Measurements from ENCODE around the gene OR52W1.
"Not testable (repeated sequence)": the region's sequence is repeated elsewhere in the genome, so short reads cannot be mapped to it uniquely, and the experiment has no call there.

Gene OR52W1

DNA sequence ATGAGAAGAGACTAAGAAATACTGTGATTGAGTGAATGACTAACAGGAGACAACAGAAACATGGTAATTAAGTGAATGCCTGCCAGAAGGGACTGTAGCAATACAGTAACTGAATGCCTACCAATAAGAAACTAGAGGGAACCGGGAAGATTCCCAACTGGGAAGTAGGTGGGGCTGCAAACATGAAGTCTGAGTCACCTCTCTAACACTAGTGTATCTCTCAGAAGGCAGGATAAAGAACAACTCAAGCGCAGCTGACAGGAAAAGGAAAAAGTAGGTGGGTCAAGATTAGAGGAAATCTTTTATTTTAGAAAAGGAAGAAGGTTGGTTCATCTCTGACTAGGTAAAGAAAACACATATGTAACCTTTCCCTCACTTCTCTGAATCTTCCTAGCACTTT is 20.3 kb downstream of the OR52W1 start:
- DNase-seq = peak; percentile 88

GRCh38 chr11:6223854-6224253 is 24.8 kb downstream of the OR52W1 start:
- no peak for DNase-seq

- no peak for DNase-seq
Observed at GRCh38 chr11:6224421-6224820, 25.4 kb downstream of the OR52W1 start.

GRCh38 chr11:6225024-6225423 is 26.0 kb downstream of the OR52W1 start:
- no peak for DNase-seq

- DNase-seq = no peak
Observed at GRCh38 chr11:6225896-6226295, 26.9 kb downstream of the OR52W1 start.

DNA sequence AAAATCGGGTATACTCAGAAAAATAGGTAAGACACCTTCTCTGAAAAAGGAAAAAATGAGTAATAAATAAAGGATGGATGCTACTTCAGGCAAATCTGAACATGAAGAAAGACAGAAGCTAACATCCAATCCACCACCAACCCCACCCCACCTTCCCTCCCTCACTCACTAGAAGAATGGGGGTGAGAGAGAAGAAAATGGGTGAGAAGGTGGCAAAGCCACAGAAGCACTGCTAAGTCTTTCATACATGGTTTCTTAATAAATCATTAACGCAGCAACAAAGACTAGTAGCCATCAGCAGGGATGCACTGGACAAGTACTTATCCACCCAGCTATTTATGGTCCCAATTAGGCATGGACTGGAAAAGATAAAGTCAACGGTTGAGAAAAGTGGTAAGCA is 29.5 kb downstream of the OR52W1 start:
- no peak for DNase-seq

GRCh38 chr11:6229911-6230310 is 30.9 kb downstream of the OR52W1 start:
- no peak for DNase-seq

DNA sequence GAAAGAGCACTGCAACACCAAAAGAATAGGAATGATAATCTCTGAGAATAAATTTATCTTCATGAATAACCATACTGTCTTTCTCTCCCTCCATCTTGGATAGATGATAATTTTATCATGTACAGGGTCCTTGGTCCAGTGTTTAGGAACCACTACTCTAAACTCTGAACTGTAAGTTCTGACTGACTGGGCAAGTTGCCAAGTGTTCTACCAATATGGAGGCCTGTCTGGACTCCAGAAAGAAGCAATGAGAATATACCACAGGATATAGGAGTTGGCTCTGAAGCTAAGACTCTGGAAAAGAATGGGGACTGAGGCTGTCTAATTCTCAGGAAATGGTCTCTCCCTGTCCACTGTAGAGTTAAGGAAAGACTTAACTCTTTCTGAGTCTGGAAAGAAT is 33.9 kb downstream of the OR52W1 start:
- DNase-seq = no peak

DNA sequence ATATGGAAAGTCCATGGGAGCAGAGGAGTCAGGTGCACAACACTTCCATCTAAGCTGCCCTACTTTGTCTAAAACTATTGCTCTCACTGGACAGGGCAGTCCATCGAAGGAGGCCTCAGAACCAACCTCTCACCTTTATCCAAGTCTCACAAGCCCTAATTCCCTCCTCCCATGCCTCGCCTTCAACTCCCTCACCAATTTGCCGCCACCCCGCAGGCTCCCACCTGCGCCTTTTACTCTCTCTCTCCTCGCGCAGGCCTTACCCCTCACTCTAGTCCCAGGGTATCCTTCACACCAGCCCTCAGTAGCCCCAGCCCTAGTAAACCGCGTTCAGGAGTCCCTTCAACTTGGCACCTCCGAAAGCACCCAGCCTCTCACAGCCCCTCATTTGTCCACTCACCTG is 35.0 kb downstream of the OR52W1 start:
- no peak for DNase-seq

GRCh38 chr11:6234387-6235107 is 35.5 kb downstream of the OR52W1 start, which contains the start of gene FHIP1B:
Gene FHIP1B (minus strand): TSS chr11:6234636. CDS start chr11:6224516, 10,120 bp downstream.
- DNase-seq = peak; percentile 100

GRCh38 chr11:6237266-6237665 is 38.2 kb downstream of the OR52W1 start:
- no peak for DNase-seq

DNA sequence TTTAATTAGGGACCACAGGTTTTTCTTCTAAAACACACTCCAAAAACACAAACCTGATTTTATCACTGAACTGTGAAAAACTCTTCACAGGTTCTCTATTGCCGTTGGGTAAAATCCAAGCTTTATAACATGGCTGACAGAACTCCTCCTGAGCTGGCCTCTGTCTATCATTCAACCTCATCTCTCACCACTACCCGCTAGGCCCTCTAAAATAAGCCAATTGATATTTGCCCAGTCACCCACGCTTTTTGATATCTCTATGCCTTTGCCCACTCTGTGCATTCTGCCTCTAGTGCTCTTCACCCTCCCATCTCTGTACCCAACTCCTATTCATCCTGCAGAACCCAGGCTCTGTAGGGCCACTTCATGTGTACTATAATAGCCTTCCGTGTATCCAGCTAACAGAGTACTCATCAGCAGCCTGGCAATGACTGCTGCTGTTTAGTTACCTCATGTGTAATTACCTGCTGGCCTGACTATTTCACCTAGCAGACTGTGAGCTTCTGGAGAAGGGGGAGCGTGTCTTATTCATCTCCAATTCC is 38.8 kb downstream of the OR52W1 start:
- DNase-seq = no peak

- DNase-seq = no peak
Observed at GRCh38 chr11:6238902-6239301, 39.9 kb downstream of the OR52W1 start, which contains the start of gene CNGA4. Gene CNGA4 (plus strand): TSS chr11:6239089. CDS start chr11:6239207, 118 bp downstream.

DNA sequence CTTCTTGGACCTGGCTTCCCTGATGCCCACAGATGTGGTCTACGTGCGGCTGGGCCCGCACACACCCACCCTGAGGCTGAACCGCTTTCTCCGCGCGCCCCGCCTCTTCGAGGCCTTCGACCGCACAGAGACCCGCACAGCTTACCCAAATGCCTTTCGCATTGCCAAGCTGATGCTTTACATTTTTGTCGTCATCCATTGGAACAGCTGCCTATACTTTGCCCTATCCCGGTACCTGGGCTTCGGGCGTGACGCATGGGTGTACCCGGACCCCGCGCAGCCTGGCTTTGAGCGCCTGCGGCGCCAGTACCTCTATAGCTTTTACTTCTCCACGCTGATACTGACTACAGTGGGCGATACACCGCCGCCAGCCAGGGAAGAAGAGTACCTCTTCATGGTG is 41.1 kb downstream of the OR52W1 start:
- DNase-seq = no peak

GRCh38 chr11:6240781-6241180 is 41.8 kb downstream of the OR52W1 start:
- no peak for DNase-seq

DNA sequence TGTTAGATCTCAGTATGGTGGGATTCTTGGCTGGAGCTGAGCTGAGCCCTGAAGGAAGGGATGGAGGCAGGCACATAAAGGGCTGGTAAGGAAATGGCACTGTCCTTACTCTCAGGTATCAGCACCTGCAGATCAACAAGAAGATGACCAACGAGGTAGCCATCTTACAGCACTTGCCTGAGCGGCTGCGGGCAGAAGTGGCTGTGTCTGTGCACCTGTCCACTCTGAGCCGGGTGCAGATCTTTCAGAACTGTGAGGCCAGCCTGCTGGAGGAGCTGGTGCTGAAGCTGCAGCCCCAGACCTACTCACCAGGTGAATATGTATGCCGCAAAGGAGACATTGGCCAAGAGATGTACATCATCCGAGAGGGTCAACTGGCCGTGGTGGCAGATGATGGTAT is 42.3 kb downstream of the OR52W1 start:
- no peak for DNase-seq

- DNase-seq = no peak
Observed at GRCh38 chr11:6245536-6245935, 46.5 kb downstream of the OR52W1 start.

DNA sequence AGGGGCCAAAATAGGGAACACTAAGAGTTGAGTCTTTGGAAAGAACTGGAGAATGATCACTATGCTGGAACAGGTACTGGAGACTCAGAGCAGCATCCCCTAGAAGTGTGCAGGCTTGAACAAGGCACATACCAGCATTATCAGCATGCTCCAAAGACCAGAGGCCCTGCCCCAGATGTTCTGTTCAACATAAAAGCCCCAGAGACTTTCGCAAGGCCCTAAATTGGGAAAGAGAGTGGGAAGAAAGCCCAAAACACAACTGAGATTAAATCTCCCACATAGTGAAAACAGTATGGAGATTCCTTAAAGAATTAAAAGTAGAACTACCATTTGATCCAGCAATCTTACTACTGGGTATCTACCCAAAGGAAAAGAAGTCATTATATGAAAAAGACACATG is 49.2 kb downstream of the OR52W1 start:
- no peak for DNase-seq

DNA sequence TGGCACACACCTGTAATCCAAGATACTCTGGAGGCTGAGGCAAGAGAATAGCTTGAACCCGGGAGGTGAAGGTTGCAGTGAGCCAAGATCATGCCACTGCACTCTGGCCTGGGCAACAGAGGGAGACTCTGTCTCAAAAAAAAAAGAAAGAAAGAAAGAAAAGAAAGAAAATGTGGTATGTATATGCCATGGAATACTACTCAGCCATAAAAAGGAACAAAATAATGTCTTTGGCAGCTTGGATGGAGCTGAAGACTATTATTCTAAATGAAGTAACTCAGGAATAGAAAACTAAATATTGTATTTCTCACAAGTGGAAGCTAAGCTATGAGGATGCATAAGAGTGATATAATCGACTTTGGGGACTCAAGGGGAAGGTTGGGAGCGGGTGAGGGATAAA is 49.9 kb downstream of the OR52W1 start:
- DNase-seq = not testable (repeated sequence)

All from kidney glomerular epithelial cell (primary cell).